ENCODE results near the gene GBP7.

The GBP7 gene

DNA sequence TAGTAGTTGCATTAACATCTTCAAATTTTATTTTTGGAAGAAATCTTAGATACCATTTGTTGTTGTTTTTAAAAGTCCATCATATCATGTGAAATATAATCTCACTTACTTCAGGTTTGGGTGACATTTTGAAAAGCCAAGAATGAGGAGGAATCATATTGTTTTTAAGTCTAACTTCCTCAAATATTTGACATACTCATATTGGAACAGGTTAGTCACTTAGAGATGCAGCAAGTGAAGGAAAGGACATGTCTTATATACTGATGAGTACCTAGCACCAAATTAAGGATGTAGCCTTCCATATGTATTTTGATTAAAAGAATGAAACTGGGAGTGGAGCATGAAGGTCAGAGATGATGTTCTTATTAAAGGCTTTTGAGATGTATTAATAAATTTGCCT, 73.8 kb downstream of the GBP7 start:
- no peak overlapping the region for H3K9ac ChIP-seq (ENCODE audit: low read depth, low read length, poor library complexity, severe bottlenecking)
- no peak for TF ChIP-seq EZH2phosphoT487 (IDR thresholded peaks at IDR 0.05; ENCODE audit: borderline replicate concordance)
- TF ChIP-seq, protein P1, sequence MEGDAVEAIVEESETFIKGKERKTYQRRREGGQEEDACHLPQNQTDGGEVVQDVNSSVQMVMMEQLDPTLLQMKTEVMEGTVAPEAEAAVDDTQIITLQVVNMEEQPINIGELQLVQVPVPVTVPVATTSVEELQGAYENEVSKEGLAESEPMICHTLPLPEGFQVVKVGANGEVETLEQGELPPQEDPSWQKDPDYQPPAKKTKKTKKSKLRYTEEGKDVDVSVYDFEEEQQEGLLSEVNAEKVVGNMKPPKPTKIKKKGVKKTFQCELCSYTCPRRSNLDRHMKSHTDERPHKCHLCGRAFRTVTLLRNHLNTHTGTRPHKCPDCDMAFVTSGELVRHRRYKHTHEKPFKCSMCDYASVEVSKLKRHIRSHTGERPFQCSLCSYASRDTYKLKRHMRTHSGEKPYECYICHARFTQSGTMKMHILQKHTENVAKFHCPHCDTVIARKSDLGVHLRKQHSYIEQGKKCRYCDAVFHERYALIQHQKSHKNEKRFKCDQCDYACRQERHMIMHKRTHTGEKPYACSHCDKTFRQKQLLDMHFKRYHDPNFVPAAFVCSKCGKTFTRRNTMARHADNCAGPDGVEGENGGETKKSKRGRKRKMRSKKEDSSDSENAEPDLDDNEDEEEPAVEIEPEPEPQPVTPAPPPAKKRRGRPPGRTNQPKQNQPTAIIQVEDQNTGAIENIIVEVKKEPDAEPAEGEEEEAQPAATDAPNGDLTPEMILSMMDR (conservative IDR thresholded peaks at IDR 0.05; ENCODE audit: low read length) = no peak
- no peaks in the 10 kb centered on the region for H3K9me3 ChIP-seq (ENCODE audit: insufficient read depth, low read depth, low read length)
- H3K4me2 ChIP-seq (ENCODE audit: low read depth, low read length, poor library complexity, severe bottlenecking) = no peak overlapping the region
- no peaks in the 10 kb centered on the region for H4K20me1 ChIP-seq (ENCODE audit: insufficient read depth, low read length, poor library complexity, severe bottlenecking)
- peaks cover 4% of the 10 kb centered on the region for H3K4me1 ChIP-seq (ENCODE audit: insufficient read depth, low read length, poor library complexity, severe bottlenecking)
- no peaks in the 10 kb centered on the region for H3K27me3 ChIP-seq (ENCODE audit: insufficient read depth, low read length, poor library complexity, severe bottlenecking)
- no peaks in the 10 kb centered on the region for H3F3A ChIP-seq (ENCODE audit: low read depth)
- no peaks in the 10 kb centered on the region for H3K9me2 ChIP-seq (replicated peaks; ENCODE audit: low read depth, low read length)
- H2AFZ ChIP-seq (ENCODE audit: low read length) = no peak overlapping the region
- no peak overlapping the region for H3K4me3 ChIP-seq (ENCODE audit: low read length, poor library complexity, severe bottlenecking)
- H3K36me3 ChIP-seq (ENCODE audit: insufficient read depth, low read length) = no peaks in the 10 kb centered on the region
- no peaks in the 10 kb centered on the region for H3K79me2 ChIP-seq (ENCODE audit: insufficient read depth, low read length)

- TF ChIP-seq, protein P1 (conservative IDR thresholded peaks at IDR 0.05; ENCODE audit: low read length) = no peak
- no peak for TF ChIP-seq EZH2phosphoT487 (IDR thresholded peaks at IDR 0.05; ENCODE audit: borderline replicate concordance)
Measured at GRCh38 chr1:89100412-89100811, 75.4 kb downstream of the GBP7 start.

GRCh38 chr1:89098857-89099256, 76.9 kb downstream of the GBP7 start:
- Histone ChIP-seq H3K27me3 (ENCODE audit: insufficient read depth, low read length, poor library complexity, severe bottlenecking) (no peaks in the 10 kb centered on the region), H2AFZ (ENCODE audit: low read length) (no peak overlapping the region), H3K9ac (ENCODE audit: low read depth, low read length, poor library complexity, severe bottlenecking) (no peak overlapping the region), H3K9me2 (replicated peaks; ENCODE audit: low read depth, low read length) (no peaks in the 10 kb centered on the region), H3K79me2 (ENCODE audit: insufficient read depth, low read length) (no peaks in the 10 kb centered on the region), H3F3A (ENCODE audit: low read depth) (no peaks in the 10 kb centered on the region), H3K9me3 (ENCODE audit: insufficient read depth, low read depth, low read length) (0 out of 2 replicates have a peak, but pooled peaks cover 7% of the 10 kb centered on the region), H4K20me1 (ENCODE audit: insufficient read depth, low read length, poor library complexity, severe bottlenecking) (no peaks in the 10 kb centered on the region), H3K4me1 (ENCODE audit: insufficient read depth, low read length, poor library complexity, severe bottlenecking) (no peaks in the 10 kb centered on the region), H3K36me3 (ENCODE audit: insufficient read depth, low read length) (no peaks in the 10 kb centered on the region), H3K4me3 (ENCODE audit: low read length, poor library complexity, severe bottlenecking) (no peak overlapping the region), H3K4me2 (ENCODE audit: low read depth, low read length, poor library complexity, severe bottlenecking) (no peak overlapping the region)
- TF ChIP-seq, protein P1 (conservative IDR thresholded peaks at IDR 0.05; ENCODE audit: low read length) = no peak
- no peak for TF ChIP-seq EZH2phosphoT487 (IDR thresholded peaks at IDR 0.05; ENCODE audit: borderline replicate concordance)

More at GRCh38 chr1:89100412-89100811, 75.4 kb downstream of the GBP7 start:
- peaks cover 4% of the 10 kb centered on the region for H3K4me1 ChIP-seq (ENCODE audit: insufficient read depth, low read length, poor library complexity, severe bottlenecking)
- H3K27me3 ChIP-seq (ENCODE audit: insufficient read depth, low read length, poor library complexity, severe bottlenecking) = no peaks in the 10 kb centered on the region
- H3K9me3 ChIP-seq (ENCODE audit: insufficient read depth, low read depth, low read length) = 0 out of 2 replicates have a peak, but pooled peaks cover 7% of the 10 kb centered on the region
- H3K9me2 ChIP-seq (replicated peaks; ENCODE audit: low read depth, low read length) = no peaks in the 10 kb centered on the region
- no peaks in the 10 kb centered on the region for H4K20me1 ChIP-seq (ENCODE audit: insufficient read depth, low read length, poor library complexity, severe bottlenecking)
- H3K4me3 ChIP-seq (ENCODE audit: low read length, poor library complexity, severe bottlenecking) = no peak overlapping the region
- H3K79me2 ChIP-seq (ENCODE audit: insufficient read depth, low read length) = no peaks in the 10 kb centered on the region
- no peak overlapping the region for H3K9ac ChIP-seq (ENCODE audit: low read depth, low read length, poor library complexity, severe bottlenecking)
- no peaks in the 10 kb centered on the region for H3F3A ChIP-seq (ENCODE audit: low read depth)
- H3K4me2 ChIP-seq (ENCODE audit: low read depth, low read length, poor library complexity, severe bottlenecking) = no peak overlapping the region
- H3K36me3 ChIP-seq (ENCODE audit: insufficient read depth, low read length) = no peaks in the 10 kb centered on the region
- no peak overlapping the region for H2AFZ ChIP-seq (ENCODE audit: low read length)

Measured in Loucy (cell line).